Omental fat pad (tissue), 4 donors: ENCODE measurements around the gene STARD9. TPM values are rescaled to one million over a fixed set of nuclear protein-coding genes. Genes with fewer than 3 reads are reported as not detected.

Source experiments
- ATAC-seq: fragments of 150-250 bp; one replicate; pipeline ENCODE4 v1.9.1; 2016; ENCODE audit warnings: mild to moderate bottlenecking, moderate library complexity; ENCODE audit not compliant: low FRiP score
- DNase-seq: peaks from one replicate; pipeline ENCODE4 v3.0.0-alpha.2; 2019; ENCODE audit warnings: low spot score
- CTCF ChIP-seq, 3 donors: fragments of 450-650 bp; IDR thresholded peaks; one replicate each; pipeline ENCODE4 v1.5.1; 2016 to 2017; ENCODE audit warnings: antibody characterized with exemption in 3 of 3, mild to moderate bottlenecking in 3 of 3, moderate library complexity in 2 of 3
- total RNA-seq, 4 donors: library from RNA; depleted of rRNA; stranded (reverse); fragments of >200 nt; gene quantifications; one replicate each; pipeline ENCODE4 v1.1.0, GENCODE V29; 2016

STARD9 gene
- total RNA-seq, 4 donors from 2014 or later, result 16.5 to 77.1 (median 20.7) TPM

GRCh38 chr15:42726114-42726513 lies 150.7 kb downstream of the STARD9 start:
- no peak for TF ChIP-seq CTCF (IDR thresholded peaks at IDR 0.05)
- DNase-seq (no peak), ATAC-seq (no peak)

- TF ChIP-seq CTCF (IDR thresholded peaks at IDR 0.05), result no peak
- ATAC-seq (no peak), DNase-seq (no peak)
Measured at GRCh38 chr15:42727750-42728381, 152.5 kb downstream of the STARD9 start.

- ATAC-seq, result no peak
- no peak for TF ChIP-seq CTCF (IDR thresholded peaks at IDR 0.05)
- DNase-seq, result no peak
Measured at GRCh38 chr15:42728560-42728959, 153.2 kb downstream of the STARD9 start.

- no peak for ATAC-seq
- no peak for TF ChIP-seq CTCF (IDR thresholded peaks at IDR 0.05)
- DNase-seq, result no peak
Measured at GRCh38 chr15:42728972-42729371, 153.6 kb downstream of the STARD9 start.

DNA sequence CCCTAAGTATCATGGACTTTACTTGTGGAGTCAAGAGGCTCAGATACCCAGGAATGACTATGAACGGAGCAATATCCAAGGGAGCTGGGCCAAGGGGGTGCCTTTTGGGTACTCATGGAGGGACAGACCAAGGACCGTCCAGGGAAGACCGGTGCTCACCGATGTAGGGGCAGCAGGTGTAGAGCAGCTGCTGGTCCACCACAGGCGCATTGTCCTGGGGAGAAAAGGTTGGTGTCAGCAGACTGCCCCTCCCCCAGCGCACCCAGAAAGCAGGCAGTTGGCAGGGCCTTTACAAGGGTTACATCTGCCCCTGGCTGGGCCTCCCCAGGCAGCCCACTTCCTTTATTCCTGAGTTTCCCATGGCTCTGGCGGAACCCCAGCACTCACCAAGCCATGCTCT lies 154.0 kb downstream of the STARD9 start:
- ATAC-seq (no peak), DNase-seq (no peak)
- TF ChIP-seq CTCF (IDR thresholded peaks at IDR 0.05), result no peak

GRCh38 chr15:42730135-42730534 lies 154.7 kb downstream of the STARD9 start:
- DNase-seq (no peak), ATAC-seq (no peak)

More at GRCh38 chr15:42730135-42730534, 154.7 kb downstream of the STARD9 start:
- TF ChIP-seq CTCF (IDR thresholded peaks at IDR 0.05), result no peak
